CD4-positive, alpha-beta T cell treated with Interleukin-6 for 4 hours (primary cell): ENCODE measurements around the gene CCDC81.

Source experiments
- DNase-seq: peaks from one replicate; pipeline ENCODE4 v3.0.0-alpha.2; 2020; ENCODE audit warnings: mixed read lengths

The CCDC81 gene

DNA sequence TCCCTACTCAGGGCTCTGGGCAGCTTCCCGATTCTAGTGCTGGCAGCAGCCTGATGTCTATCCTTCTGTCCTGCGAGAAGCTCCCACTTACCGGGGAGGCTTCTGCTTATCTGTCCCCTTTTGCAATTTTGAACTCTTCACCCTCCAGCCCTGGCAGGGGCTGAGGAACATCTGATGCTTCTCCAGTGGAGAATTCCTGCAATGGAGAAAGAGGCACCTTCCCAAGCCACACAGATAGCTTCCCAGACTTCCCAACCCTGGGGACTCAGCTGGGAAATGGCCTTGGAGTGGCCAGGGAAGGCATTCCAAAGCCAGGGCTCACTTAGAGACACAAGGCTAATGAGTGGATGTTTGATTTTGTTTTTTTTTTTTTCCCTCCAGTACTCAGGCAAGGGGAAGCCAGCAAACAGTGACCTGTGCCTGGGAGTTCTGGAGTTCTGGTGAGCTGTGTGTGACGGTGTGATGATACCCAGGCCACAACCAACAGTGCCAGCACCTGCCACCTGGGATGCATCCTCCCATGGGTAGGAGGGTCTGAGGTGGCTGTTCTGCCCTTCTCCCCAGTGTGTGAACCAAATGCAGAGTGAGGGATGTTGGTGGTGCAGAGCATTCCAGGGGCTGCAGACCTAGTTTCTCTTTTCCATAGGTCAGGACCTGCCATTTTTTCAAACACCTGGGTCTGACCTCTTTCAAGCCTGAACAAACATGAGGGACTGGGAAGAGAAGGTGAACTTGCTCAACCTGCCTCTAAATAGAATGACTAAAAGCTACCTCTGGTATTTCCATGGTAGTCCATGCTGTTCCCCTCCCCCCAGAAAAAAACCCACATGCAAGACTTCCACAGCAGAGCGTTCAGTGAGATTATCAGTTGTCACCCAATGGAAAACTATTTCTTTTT, 95.1 kb downstream of the CCDC81 start:
- DNase-seq = no peak
